Measurements from ENCODE around the gene APPL1. TPM values are rescaled to one million over a fixed set of nuclear protein-coding genes. Genes with fewer than 3 reads are reported as not detected.

Gene APPL1
- total and polyA plus RNA-seq, 2 donors (not counting 3 experiments of a cell fraction or from before 2014, with no cell fraction given): 9.2 to 28.8 TPM

DNA sequence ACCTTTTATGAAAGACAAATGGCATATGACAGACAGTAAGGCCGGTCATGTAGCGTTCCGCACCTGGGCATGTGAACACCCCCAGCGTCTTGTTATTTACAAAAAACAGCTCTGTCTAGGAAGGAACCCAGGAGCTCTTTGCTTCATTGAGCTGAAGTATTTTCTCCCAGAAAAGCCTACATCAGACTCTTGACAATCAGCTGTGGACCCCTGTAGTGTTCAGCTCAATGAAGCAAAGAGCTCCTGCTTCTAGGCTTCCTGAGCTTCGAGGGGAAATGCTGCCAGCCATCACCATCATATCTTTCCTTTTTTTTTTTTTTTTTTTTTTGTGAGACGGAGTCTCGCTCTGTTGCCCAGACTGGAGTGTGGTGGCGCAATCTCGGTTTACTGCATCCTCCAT, 60.9 kb downstream of the APPL1 start:
- no peak overlapping the region for H3K9ac ChIP-seq (replicated peaks; ENCODE audit: extremely low read depth, insufficient read depth, low read length)
- DNase-seq (ENCODE audit: low read depth, low spot score): no peak
- no peak for FAIRE-seq
- H3K79me2 ChIP-seq (ENCODE audit: control insufficient read depth, insufficient read depth, low read length): no peaks in the 10 kb centered on the region
- dilution Hi-C loops (cut with MboI; ENCODE audit: extremely low pct_ligation_motif_present, low sequenced_read_pairs): no loop called here
- ChIA-PET CTCF (no interaction called here), POLR2A (no interaction called here)
- no peak overlapping the region for H3K27ac ChIP-seq (ENCODE audit: insufficient read depth, low read depth, low read length)
- H3K4me3 ChIP-seq (replicated peaks in 1 of 3; ENCODE audit: insufficient read depth in 1 of 3, low read depth in 1 of 3, low read length in 3 of 3): no peak overlapping the region
- H3K4me2 ChIP-seq (ENCODE audit: insufficient read depth, low read length): no peak overlapping the region
- no TSS peak for BruUV-seq (replicated peaks)
- H4K20me1 ChIP-seq (replicated peaks; ENCODE audit: control insufficient read depth, extremely low read depth, insufficient read depth, low read length): no peaks in the 10 kb centered on the region
- no peaks in the 10 kb centered on the region for H3K9me1 ChIP-seq (replicated peaks; ENCODE audit: control insufficient read depth, extremely low read depth, insufficient read depth, low read length)
- H3K27me3 ChIP-seq (ENCODE audit: control insufficient read depth in 2 of 2, insufficient read depth in 2 of 2, low read length in 2 of 2): no peaks in the 10 kb centered on the region
- H3K9me3 ChIP-seq (replicated peaks; ENCODE audit: control insufficient read depth, insufficient read depth, low read length): no peaks in the 10 kb centered on the region
- H2AFZ ChIP-seq (ENCODE audit: low read depth, low read length): no peak overlapping the region
- intact Hi-C loops (cut with micrococcal nuclease): no loop called here
- H3K4me1 ChIP-seq (ENCODE audit: control insufficient read depth, extremely low read depth, insufficient read depth, low read length): no peaks in the 10 kb centered on the region
- no peaks in the 10 kb centered on the region for H3K36me3 ChIP-seq (ENCODE audit: control insufficient read depth in 2 of 2, extremely low read depth in 1 of 2, insufficient read depth in 2 of 2, low read length in 2 of 2)
- no peak for TF ChIP-seq EZH2 (IDR thresholded peaks at IDR 0.05; ENCODE audit: borderline replicate concordance, low read depth, low read length, severe bottlenecking)
- no peak for TF ChIP-seq GATA2 (IDR thresholded peaks at IDR 0.05; ENCODE audit: insufficient read depth, insufficient read length, low read depth, low read length)
- TF ChIP-seq, protein P1, sequence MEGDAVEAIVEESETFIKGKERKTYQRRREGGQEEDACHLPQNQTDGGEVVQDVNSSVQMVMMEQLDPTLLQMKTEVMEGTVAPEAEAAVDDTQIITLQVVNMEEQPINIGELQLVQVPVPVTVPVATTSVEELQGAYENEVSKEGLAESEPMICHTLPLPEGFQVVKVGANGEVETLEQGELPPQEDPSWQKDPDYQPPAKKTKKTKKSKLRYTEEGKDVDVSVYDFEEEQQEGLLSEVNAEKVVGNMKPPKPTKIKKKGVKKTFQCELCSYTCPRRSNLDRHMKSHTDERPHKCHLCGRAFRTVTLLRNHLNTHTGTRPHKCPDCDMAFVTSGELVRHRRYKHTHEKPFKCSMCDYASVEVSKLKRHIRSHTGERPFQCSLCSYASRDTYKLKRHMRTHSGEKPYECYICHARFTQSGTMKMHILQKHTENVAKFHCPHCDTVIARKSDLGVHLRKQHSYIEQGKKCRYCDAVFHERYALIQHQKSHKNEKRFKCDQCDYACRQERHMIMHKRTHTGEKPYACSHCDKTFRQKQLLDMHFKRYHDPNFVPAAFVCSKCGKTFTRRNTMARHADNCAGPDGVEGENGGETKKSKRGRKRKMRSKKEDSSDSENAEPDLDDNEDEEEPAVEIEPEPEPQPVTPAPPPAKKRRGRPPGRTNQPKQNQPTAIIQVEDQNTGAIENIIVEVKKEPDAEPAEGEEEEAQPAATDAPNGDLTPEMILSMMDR (IDR thresholded peaks at IDR 0.05; ENCODE audit: extremely low read depth in 1 of 2, insufficient read depth in 1 of 2, low read depth in 1 of 2, low read length in 2 of 2): no peak
- TF ChIP-seq FOS (IDR thresholded peaks at IDR 0.05; ENCODE audit: borderline replicate concordance, insufficient read depth, low read length): no peak
- TF ChIP-seq POLR2AphosphoS5 (IDR thresholded peaks at IDR 0.05; ENCODE audit: insufficient read depth, low read depth, low read length): no peak
- no peak for TF ChIP-seq POLR2A (IDR thresholded peaks at IDR 0.05; ENCODE audit: low read depth, low read length)
- TF ChIP-seq JUN (IDR thresholded peaks at IDR 0.05; ENCODE audit: borderline replicate concordance, insufficient read depth, insufficient read length, low read depth): no peak
- TF ChIP-seq, protein P2, sequence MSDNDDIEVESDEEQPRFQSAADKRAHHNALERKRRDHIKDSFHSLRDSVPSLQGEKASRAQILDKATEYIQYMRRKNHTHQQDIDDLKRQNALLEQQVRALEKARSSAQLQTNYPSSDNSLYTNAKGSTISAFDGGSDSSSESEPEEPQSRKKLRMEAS (IDR thresholded peaks at IDR 0.05; ENCODE audit: insufficient read depth, insufficient read length): no peak
- TF ChIP-seq MYC (IDR thresholded peaks at IDR 0.05; ENCODE audit: low read depth, low read length): no peak

Data from endothelial cell of umbilical vein (primary cell).